Measurements from ENCODE around the gene AXL.
"Not testable (repeated sequence)": the region's sequence is repeated elsewhere in the genome, so short reads cannot be mapped to it uniquely, and the experiment has no call there.

The AXL gene

GRCh38 chr19:41218615-41219507 lies at the start of gene AXL:
Gene AXL, plus strand, starts transcription at chr19:41219223. Its CDS starts 170 bp downstream, at chr19:41219393.
- DNase-seq = no peak

GRCh38 chr19:41172297-41173164 lies 46.5 kb upstream of the AXL start:
- no peak for DNase-seq

GRCh38 chr19:41174297-41174928 lies 44.6 kb upstream of the AXL start:
- no peak for DNase-seq

GRCh38 chr19:41175801-41176777 lies 42.9 kb upstream of the AXL start:
- DNase-seq = peak; percentile 36

- DNase-seq = not testable (repeated sequence)
These were observed 38.9 kb upstream of the AXL start for GRCh38 chr19:41180173-41180572.

GRCh38 chr19:41186971-41187883 lies 31.8 kb upstream of the AXL start:
- no peak for DNase-seq

- DNase-seq = no peak
These were observed 31.1 kb upstream of the AXL start for GRCh38 chr19:41187884-41188279.

GRCh38 chr19:41189425-41190065 lies 29.5 kb upstream of the AXL start:
- DNase-seq = no peak

GRCh38 chr19:41192574-41193429 lies 26.2 kb upstream of the AXL start, which contains the start of gene CYP2S1:
Gene CYP2S1, plus strand, starts transcription at chr19:41193219. Its CDS starts 46 bp downstream, at chr19:41193265.
- DNase-seq = peak; percentile 35

- no peak for DNase-seq
These were observed 25.4 kb upstream of the AXL start for GRCh38 chr19:41193430-41194156.

GRCh38 chr19:41194157-41194552 lies 24.9 kb upstream of the AXL start:
- DNase-seq = no peak

GRCh38 chr19:41195675-41196497 lies 23.1 kb upstream of the AXL start:
- DNase-seq = no peak

GRCh38 chr19:41198559-41198958 lies 20.5 kb upstream of the AXL start:
- DNase-seq = no peak

GRCh38 chr19:41203371-41203770 lies 15.7 kb upstream of the AXL start:
- DNase-seq = no peak

- peak; percentile 80 for DNase-seq
These were observed 14.7 kb upstream of the AXL start for GRCh38 chr19:41204338-41204737.

- no peak for DNase-seq
These were observed 13.0 kb upstream of the AXL start for GRCh38 chr19:41205995-41206394.

- DNase-seq = no peak
These were observed 12.6 kb upstream of the AXL start for GRCh38 chr19:41206456-41206855.
